ENCODE measurements around the gene VAMP5.

- TF ChIP-seq SP1 (IDR thresholded peaks at IDR 0.05) (no peak), CTCF (IDR thresholded peaks at IDR 0.05; ENCODE audit: low read depth, low read length, missing input control) (no peak), NR2F2 (IDR thresholded peaks at IDR 0.05) (no peak), REST (IDR thresholded peaks at IDR 0.05) (no peak), FOXA1 (IDR thresholded peaks at IDR 0.05) (no peak), MAX (IDR thresholded peaks at IDR 0.05) (no peak), ATF3 (IDR thresholded peaks at IDR 0.05) (no peak), TAF1 (conservative IDR thresholded peaks at IDR 0.05) (no peak), RAD21 (IDR thresholded peaks at IDR 0.05) (no peak), YY1 (IDR thresholded peaks at IDR 0.05) (no peak), JUND (IDR thresholded peaks at IDR 0.05) (no peak), RXRA (IDR thresholded peaks at IDR 0.05) (no peak)
Measured at GRCh38 chr2:85628658-85629057, 44.4 kb downstream of the VAMP5 start.
